B cell (primary cell): ENCODE measurements around the gene CAPN5. TPM values are rescaled to one million over a fixed set of nuclear protein-coding genes. Genes with fewer than 3 reads are reported as not detected.

Experiments
- ATAC-seq: fragments of 200-7000 bp; cut with Tn5 transposase; one replicate; pipeline ENCODE4 v1.10.0; 2021; ENCODE audit warnings: low read depth, mild to moderate bottlenecking, moderate number of reproducible peaks, moderate library complexity
- CTCF ChIA-PET: fragments of 350-600 bp; sonication (Branson Sonifier 250); formaldehyde crosslinking; loops from one replicate; lab custom pipeline; 2021; ENCODE audit warnings: antibody characterized with exemption, inconsistent platforms; lab: Charles Lee
- POLR2A ChIA-PET: fragments of 350-600 bp; sonication (Branson Sonifier 250); formaldehyde crosslinking; loops from one replicate; lab custom pipeline; 2021; ENCODE audit warnings: antibody characterized with exemption; lab: Charles Lee
- DNase-seq: peaks from one replicate; pipeline ENCODE4 v3.0.0; 2013
- H2AFZ ChIP-seq: 2 replicates; pipeline ENCODE4 v1.6.1; 2012; ENCODE audit warnings: mild to moderate bottlenecking, low read depth, low read length; ENCODE audit not compliant: insufficient read depth, poor library complexity, severe bottlenecking
- H3K27ac ChIP-seq, 2 donors: 1 replicate in 1 of 2; 2 replicates in 1 of 2; pipeline ENCODE4 v1.5.1; 2012 to 2013; ENCODE audit warnings: low read length in 2 of 2, mild to moderate bottlenecking in 2 of 2, moderate library complexity in 1 of 2
- H3K27me3 ChIP-seq, 4 experiments: fragments of 200-600 bp in 1 of 4; sonication (generic) in 1 of 4; replicated peaks in 1 of 4; 1 replicate in 2 of 4; 2 replicates in 2 of 4; pipeline versions ENCODE4 v1.6.1 to v1.7.0; 2013 to 2016; ENCODE audit warnings: low read length in 3 of 4, mild to moderate bottlenecking in 2 of 4, mixed read lengths in 1 of 4, moderate library complexity in 1 of 4; ENCODE audit not compliant: insufficient read depth in 4 of 4, control insufficient read depth in 3 of 4; ENCODE audit errors: control extremely low read depth in 1 of 4
- H3K36me3 ChIP-seq, 2 experiments: replicated peaks in 1 of 2; 1 replicate in 1 of 2; 2 replicates in 1 of 2; pipeline versions ENCODE4 v1.6.1 to v1.7.1; 2013; ENCODE audit warnings: low read length in 1 of 2; ENCODE audit not compliant: insufficient read depth in 2 of 2, control insufficient read depth in 1 of 2; ENCODE audit errors: control extremely low read depth in 1 of 2, extremely low read depth in 1 of 2
- H3K4me1 ChIP-seq, 2 donors: fragments of 200-600 bp in 1 of 2; sonication (generic) in 1 of 2; 1 replicate in 1 of 2; 2 replicates in 1 of 2; pipeline versions ENCODE4 v1.5.1 to v1.6.1; 2013 to 2017; ENCODE audit warnings: low read length in 2 of 2; ENCODE audit not compliant: control insufficient read depth in 2 of 2, insufficient read depth in 2 of 2
- H3K4me2 ChIP-seq: replicated peaks from 2 replicates; pipeline ENCODE3; 2012; ENCODE audit warnings: mild to moderate bottlenecking, low read depth, low read length; ENCODE audit not compliant: poor library complexity, severe bottlenecking
- H3K4me3 ChIP-seq, 5 experiments: fragments of 200-600 bp in 1 of 5; sonication (generic) in 1 of 5; 1 replicate in 3 of 5; 2 replicates in 2 of 5; pipeline versions ENCODE4 v1.5.1 to v1.7.0; 2011 to 2016; ENCODE audit warnings: low read length in 4 of 5, mild to moderate bottlenecking in 4 of 5, low read depth in 2 of 5, control low read depth in 1 of 5, moderate library complexity in 1 of 5; ENCODE audit not compliant: insufficient read depth in 1 of 5; ENCODE audit errors: control extremely low read depth in 1 of 5, extremely low read depth in 1 of 5
- H3K79me2 ChIP-seq: fragments of 200-600 bp; sonication (generic); one replicate; pipeline ENCODE4 v1.6.0; 2016; ENCODE audit warnings: low read length; ENCODE audit not compliant: control insufficient read depth, insufficient read depth
- H3K9ac ChIP-seq: fragments of 200-600 bp; sonication (generic); 2 replicates; pipeline ENCODE4 v1.6.1; 2017; ENCODE audit warnings: mild to moderate bottlenecking, low read length, moderate library complexity
- H3K9me3 ChIP-seq, 3 donors: one replicate each; pipeline versions ENCODE4 v1.6.1 to v1.7.1; 2013; ENCODE audit warnings: low read length in 2 of 3; ENCODE audit not compliant: control insufficient read depth in 2 of 3, insufficient read depth in 1 of 3; ENCODE audit errors: control extremely low read depth in 1 of 3
- H4K20me1 ChIP-seq: 2 replicates; pipeline ENCODE4 v1.6.0; 2012; ENCODE audit warnings: mild to moderate bottlenecking, low read length; ENCODE audit not compliant: insufficient read depth, control insufficient read depth, poor library complexity, severe bottlenecking
- H3K27ac Mint-ChIP-seq: one replicate; pipeline ENCODE4 v1.8.0; 2021; ENCODE audit warnings: mixed read lengths
- H3K27me3 Mint-ChIP-seq: one replicate; pipeline ENCODE4 v1.8.0; 2021; ENCODE audit warnings: mixed read lengths
- H3K4me1 Mint-ChIP-seq: one replicate; pipeline ENCODE4 v1.8.0; 2021; ENCODE audit warnings: mixed read lengths
- H3K4me3 Mint-ChIP-seq: one replicate; pipeline ENCODE4 v1.8.0; 2021; ENCODE audit warnings: mixed read lengths
- H3K9me3 Mint-ChIP-seq: one replicate; pipeline ENCODE4 v1.8.0; 2022; ENCODE audit warnings: mixed read lengths; ENCODE audit not compliant: insufficient read depth
- CTCF ChIP-seq: fragments of 200-600 bp; IDR thresholded peaks from one replicate; pipeline ENCODE4 v1.8.0; 2022; ENCODE audit warnings: antibody characterized with exemption, mild to moderate bottlenecking
- EZH2 ChIP-seq: IDR thresholded peaks from 2 replicates; pipeline ENCODE4 v1.6.1; 2012; ENCODE audit warnings: borderline replicate concordance, low read depth, mild to moderate bottlenecking, moderate library complexity, low read length; ENCODE audit not compliant: insufficient read depth, poor library complexity, severe bottlenecking
- WGBS: methylation state at CpG from one replicate; pipeline ENCODE4 v1.1.5; 2013; ENCODE audit warnings: missing lambda C conversion rate; ENCODE audit not compliant: insufficient coverage; 5-methylcytosine and 5-hydroxymethylcytosine counted together
- intact Hi-C: fragments of 100-400 bp; cut with micrococcal nuclease; formaldehyde crosslinking; loops from one replicate; pipeline ENCODE4 v1.10.0; 2022
- polyA plus RNA-seq: library from polyadenylated mRNA; depleted of rRNA; stranded (reverse); fragments of >200 nt; gene quantifications from 2 replicates; pipeline ENCODE4 v1.2.3, GENCODE V29; 2012
- total RNA-seq, 2 donors: library from RNA; stranded (reverse); fragments of 120-200 nt in 1 of 2; gene quantifications; 1 replicate in 1 of 2; 2 replicates in 1 of 2; pipeline versions ENCODE4 v1.2.3 to v1.2.4, GENCODE V29; 2013 to 2022

Gene CAPN5
- total and polyA plus RNA-seq, 2 donors (not counting 1 experiment from before 2014, with no cell fraction given), result 0.74 to 0.78 TPM

DNA sequence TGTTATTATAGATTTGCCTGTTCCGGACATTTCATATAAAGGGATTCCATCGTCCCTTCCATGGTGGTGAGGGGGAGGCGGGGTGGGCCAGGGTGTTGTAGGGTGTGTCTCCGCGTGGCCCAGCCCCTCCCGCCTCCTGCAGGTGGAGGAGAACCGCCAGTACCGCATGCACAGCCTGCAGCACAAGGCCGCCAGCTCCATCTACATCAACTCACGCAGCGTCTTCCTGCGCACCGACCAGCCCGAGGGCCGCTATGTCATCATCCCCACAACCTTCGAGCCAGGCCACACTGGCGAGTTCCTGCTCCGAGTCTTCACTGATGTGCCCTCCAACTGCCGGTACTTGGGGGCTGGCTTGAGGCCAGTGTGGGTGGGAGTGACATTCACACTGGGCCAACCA lies 53.8 kb downstream of the CAPN5 start:
- ATAC-seq (no peak), DNase-seq (no peak)
- H3K36me3 ChIP-seq, result no peaks in the 10 kb centered on the region
- intact Hi-C loops, result no loop called here
- H3K9ac ChIP-seq, result no peak overlapping the region
- ChIA-PET CTCF (no interaction called here), POLR2A (no interaction called here)
- Mint-ChIP-seq H3K4me3 (no peak overlapping the region), H3K4me1 (no peaks in the 10 kb centered on the region), H3K27ac (no peak overlapping the region), H3K27me3 (peaks cover 5% of the 10 kb centered on the region), H3K9me3 (no peaks in the 10 kb centered on the region)
- H3K4me3 ChIP-seq, result no peak overlapping the region
- no peak overlapping the region for H3K27ac ChIP-seq
- no peak overlapping the region for H2AFZ ChIP-seq
- no peaks in the 10 kb centered on the region for H3K9me3 ChIP-seq
- H3K4me2 ChIP-seq, result no peak overlapping the region
- no peaks in the 10 kb centered on the region for H4K20me1 ChIP-seq
- no peaks in the 10 kb centered on the region for H3K79me2 ChIP-seq
- H3K27me3 ChIP-seq, result peaks cover 0 to under 1% (median 0%) of the 10 kb centered on the region in 4 experiments
- TF ChIP-seq EZH2, result no peak
- TF ChIP-seq CTCF, result no peak
- 98% methylated on average over 14 of the region's 19 CpGs for WGBS
- H3K4me1 ChIP-seq, result no peaks in the 10 kb centered on the region

DNA sequence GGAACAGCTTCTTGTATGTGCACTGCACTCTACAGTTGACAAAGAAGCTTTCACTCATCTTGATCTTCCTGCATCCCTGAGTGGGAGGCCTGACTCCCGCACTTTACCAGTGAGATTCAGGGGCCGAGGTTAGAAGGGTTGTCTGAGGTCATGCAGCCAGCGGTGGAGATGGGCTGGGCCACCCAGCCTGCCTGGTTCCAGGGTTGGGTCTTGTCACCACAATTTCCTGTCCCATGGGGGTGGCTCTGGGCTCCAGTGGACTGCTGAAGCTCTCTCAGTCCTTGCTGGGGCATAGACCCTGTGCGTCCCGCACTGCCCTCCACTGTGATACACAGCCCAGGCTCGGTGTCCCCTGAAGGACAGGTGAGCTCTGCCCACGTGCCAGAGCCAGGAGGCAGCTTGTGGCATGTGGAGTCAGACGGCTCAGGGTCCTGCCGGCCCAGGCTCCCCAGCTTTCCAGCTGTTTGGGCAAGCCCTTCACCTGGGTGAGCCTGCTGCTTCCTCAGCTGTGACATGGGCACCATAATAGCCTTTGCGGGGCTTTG lies 54.4 kb downstream of the CAPN5 start:
- Mint-ChIP-seq H3K4me3 (no peak overlapping the region), H3K4me1 (peaks cover under 1% of the 10 kb centered on the region), H3K9me3 (no peaks in the 10 kb centered on the region), H3K27me3 (peaks cover 6% of the 10 kb centered on the region), H3K27ac (no peak overlapping the region)
- intact Hi-C loops, result no loop called here
- Histone ChIP-seq H2AFZ (no peak overlapping the region), H3K27me3 (peaks cover 0 to 4% (median 0%) of the 10 kb centered on the region in 4 experiments), H3K27ac (no peak overlapping the region), H3K4me3 (no peak overlapping the region), H3K4me1 (no peaks in the 10 kb centered on the region), H3K9me3 (no peaks in the 10 kb centered on the region), H3K36me3 (no peaks in the 10 kb centered on the region), H3K4me2 (no peak overlapping the region), H3K9ac (no peak overlapping the region), H4K20me1 (no peaks in the 10 kb centered on the region), H3K79me2 (no peaks in the 10 kb centered on the region)
- no peak for ATAC-seq
- 77% methylated on average over 10 of the region's 10 CpGs for WGBS
- ChIA-PET CTCF (no interaction called here), POLR2A (no interaction called here)
- no peak for DNase-seq
- no peak for TF ChIP-seq EZH2
- no peak for TF ChIP-seq CTCF
